HG03457 (cell line): Measurements from ENCODE around the gene SLC12A7.

Experiments
- ATAC-seq: cut with Tn5 transposase; IDR thresholded peaks from one replicate; pipeline ENCODE4 v1.9.1; 2021; ENCODE audit warnings: moderate number of reproducible peaks; ENCODE audit not compliant: unreplicated experiment

Gene SLC12A7

GRCh38 chr5:1112596-1113331 lies 901 bp upstream of the SLC12A7 start:
- no peak for ATAC-seq

- no peak for ATAC-seq
These were observed 579 bp downstream of the SLC12A7 start for GRCh38 chr5:1111241-1111726.

- ATAC-seq = no peak
These were observed 1.3 kb downstream of the SLC12A7 start for GRCh38 chr5:1110307-1111240.

GRCh38 chr5:1109542-1110306 lies 2.1 kb downstream of the SLC12A7 start:
- ATAC-seq = no peak

- ATAC-seq = no peak
These were observed 3.0 kb downstream of the SLC12A7 start for GRCh38 chr5:1108865-1109174.

GRCh38 chr5:1108023-1108864 lies 3.6 kb downstream of the SLC12A7 start:
- no peak for ATAC-seq

GRCh38 chr5:1107167-1108022 lies 4.5 kb downstream of the SLC12A7 start:
- no peak for ATAC-seq

GRCh38 chr5:1106385-1107166 lies 5.3 kb downstream of the SLC12A7 start:
- no peak for ATAC-seq

- peak; percentile 52 for ATAC-seq
These were observed 6.3 kb downstream of the SLC12A7 start for GRCh38 chr5:1105350-1106265.

- no peak for ATAC-seq
These were observed 7.4 kb downstream of the SLC12A7 start for GRCh38 chr5:1104327-1105006.

GRCh38 chr5:1103505-1104326 lies 8.1 kb downstream of the SLC12A7 start:
- ATAC-seq = no peak

GRCh38 chr5:1103093-1103492 lies 8.8 kb downstream of the SLC12A7 start:
- no peak for ATAC-seq

- no peak for ATAC-seq
These were observed 9.7 kb downstream of the SLC12A7 start for GRCh38 chr5:1101961-1102713.

GRCh38 chr5:1100664-1101574 lies 10.9 kb downstream of the SLC12A7 start:
- no peak for ATAC-seq
